GM20431 (cell line): Measurements from ENCODE around the gene AFAP1L1.

Experiments
- in situ Hi-C: fragments of 300-500 bp; cut with MseI, MboI; formaldehyde crosslinking; loops from one replicate; pipeline ENCODE4 v1.15.0; 2020; ENCODE audit warnings: low sequenced_read_pairs; ENCODE audit not compliant: unreplicated experiment

Gene AFAP1L1

GRCh38 chr5:149363936-149364335 lies 92.3 kb downstream of the AFAP1L1 start:
- in situ Hi-C loops = no loop called here

GRCh38 chr5:149364719-149365118 lies 93.1 kb downstream of the AFAP1L1 start:
- in situ Hi-C loops = no loop called here

GRCh38 chr5:149365418-149365817 lies 93.8 kb downstream of the AFAP1L1 start:
- in situ Hi-C loops = no loop called here

GRCh38 chr5:149366169-149366729 lies 94.6 kb downstream of the AFAP1L1 start:
- in situ Hi-C loops = no loop called here

GRCh38 chr5:149367249-149367971 lies 95.8 kb downstream of the AFAP1L1 start:
- in situ Hi-C loops = no loop called here

- in situ Hi-C loops = no loop called here
These were observed 96.5 kb downstream of the AFAP1L1 start for GRCh38 chr5:149367972-149368645.

GRCh38 chr5:149370878-149371277 lies 99.2 kb downstream of the AFAP1L1 start:
- in situ Hi-C loops = no loop called here

- in situ Hi-C loops = no loop called here
These were observed 99.8 kb downstream of the AFAP1L1 start for GRCh38 chr5:149371296-149371962.

GRCh38 chr5:149372076-149372795 lies 100.6 kb downstream of the AFAP1L1 start:
- in situ Hi-C loops = no loop called here

GRCh38 chr5:149372932-149373331 lies 101.3 kb downstream of the AFAP1L1 start:
- in situ Hi-C loops = no loop called here

GRCh38 chr5:149374303-149374702 lies 102.6 kb downstream of the AFAP1L1 start:
- in situ Hi-C loops = no loop called here

- in situ Hi-C loops = no loop called here
These were observed 103.1 kb downstream of the AFAP1L1 start for GRCh38 chr5:149374801-149375200.

- in situ Hi-C loops = no loop called here
These were observed 103.8 kb downstream of the AFAP1L1 start for GRCh38 chr5:149375434-149375833.

GRCh38 chr5:149376104-149376503 lies 104.4 kb downstream of the AFAP1L1 start:
- in situ Hi-C loops = no loop called here

GRCh38 chr5:149376711-149377447 lies 105.2 kb downstream of the AFAP1L1 start:
- in situ Hi-C loops = no loop called here

GRCh38 chr5:149378241-149378820 lies 106.7 kb downstream of the AFAP1L1 start:
- in situ Hi-C loops = no loop called here

- in situ Hi-C loops = no loop called here
These were observed 107.6 kb downstream of the AFAP1L1 start, which contains the start of gene IL17B for GRCh38 chr5:149379177-149379761. TSS of gene IL17B (minus strand) at chr5:149379292. CDS start at chr5:149379225, 67 bp downstream.

GRCh38 chr5:149379818-149380374 lies 108.2 kb downstream of the AFAP1L1 start:
- in situ Hi-C loops = loop anchor here (10.0 kb wide), 1 partner anchor 185 kb away; no protein-coding TSS in a partner anchor
